Choroid plexus epithelial cell (primary cell): ENCODE results near the gene WNK2.
A peak's percentile ranks its signal among the peaks of the same experiment; 100 is the strongest.

Experiments
- DNase-seq: peaks from one replicate; pipeline ENCODE4 v3.0.0-alpha.2; 2010; ENCODE audit warnings: low read depth
- H3K4me3 ChIP-seq: 2 replicates; pipeline ENCODE4 v1.5.1; 2011; ENCODE audit warnings: low read depth, mild to moderate bottlenecking, control low read depth, low read length, moderate library complexity
- CTCF ChIP-seq: conservative IDR thresholded peaks from 2 replicates; pipeline ENCODE4 v1.5.1; 2011; ENCODE audit warnings: low read depth, mild to moderate bottlenecking, control low read depth, inconsistent platforms, low read length, moderate library complexity

WNK2 gene

DNA sequence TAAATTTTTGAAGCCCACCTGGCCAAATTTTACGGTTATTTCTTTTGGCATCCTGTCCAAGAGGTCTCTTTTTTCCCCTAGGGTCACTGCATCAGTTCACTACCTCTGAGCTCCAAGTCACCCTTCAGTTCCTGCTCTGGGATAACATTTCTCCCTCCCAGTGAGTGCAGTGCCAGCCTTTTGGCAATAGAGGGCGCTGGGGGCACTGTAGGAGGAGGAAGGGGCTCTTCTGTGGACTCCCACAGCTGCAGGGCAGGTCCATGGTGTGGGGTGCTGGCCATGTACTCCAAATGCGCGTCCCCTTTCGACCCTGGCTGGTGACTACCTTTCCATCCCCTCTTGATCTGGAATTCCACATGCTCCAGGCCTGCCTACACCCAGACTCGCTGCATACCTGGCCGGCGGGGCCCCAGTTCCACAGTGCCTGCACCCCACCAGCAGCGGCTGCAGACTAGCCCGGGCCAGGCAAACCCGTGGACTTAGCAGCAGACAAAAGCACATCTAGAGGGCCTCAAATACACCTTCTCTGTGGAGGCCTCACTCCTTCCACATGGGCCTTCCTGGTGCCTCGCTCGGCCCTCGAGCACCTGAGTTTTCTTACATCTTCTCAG is 29.5 kb upstream of the WNK2 start:
- DNase-seq = peak; percentile 40
- peak; percentile 78 for TF ChIP-seq CTCF
- H3K4me3 ChIP-seq = no peak overlapping the region

DNA sequence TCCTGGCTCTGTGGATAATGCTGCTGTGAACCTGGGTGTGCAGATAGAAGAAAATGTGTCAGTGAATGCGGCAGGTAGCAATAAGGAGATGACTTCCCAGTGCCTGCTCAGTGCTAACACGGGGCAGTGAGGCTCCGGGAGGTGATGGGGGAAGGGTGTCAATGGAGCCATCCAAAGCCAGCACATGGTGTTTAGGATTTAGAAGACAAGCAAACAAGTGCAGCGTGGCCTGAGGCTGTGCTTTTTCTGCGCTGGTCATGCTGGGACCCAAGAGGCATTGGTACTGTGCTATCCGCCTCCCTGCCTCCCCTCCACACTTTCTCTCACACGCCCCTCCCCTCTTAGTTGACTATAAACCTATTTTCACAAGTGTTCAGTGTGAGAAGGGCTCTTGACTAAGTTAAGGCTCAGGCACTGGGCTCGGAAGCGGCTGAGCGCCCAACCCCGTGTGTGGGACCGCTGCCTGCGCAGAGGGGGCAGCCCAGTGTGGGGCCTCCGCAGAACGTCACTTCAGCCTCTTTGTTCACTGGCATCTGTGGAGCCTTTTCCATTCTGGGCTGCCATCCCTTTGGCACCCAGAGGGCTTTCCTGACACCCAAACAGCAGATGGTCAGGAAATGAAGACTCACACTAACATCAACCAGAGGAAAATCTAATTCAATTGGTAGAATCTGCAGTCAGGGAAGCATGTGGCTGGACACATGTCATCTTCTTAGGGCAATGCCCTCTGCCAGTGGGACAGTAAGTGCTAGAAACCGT is 28.0 kb upstream of the WNK2 start:
- no peak for TF ChIP-seq CTCF
- H3K4me3 ChIP-seq = no peak overlapping the region
- DNase-seq = no peak

DNA sequence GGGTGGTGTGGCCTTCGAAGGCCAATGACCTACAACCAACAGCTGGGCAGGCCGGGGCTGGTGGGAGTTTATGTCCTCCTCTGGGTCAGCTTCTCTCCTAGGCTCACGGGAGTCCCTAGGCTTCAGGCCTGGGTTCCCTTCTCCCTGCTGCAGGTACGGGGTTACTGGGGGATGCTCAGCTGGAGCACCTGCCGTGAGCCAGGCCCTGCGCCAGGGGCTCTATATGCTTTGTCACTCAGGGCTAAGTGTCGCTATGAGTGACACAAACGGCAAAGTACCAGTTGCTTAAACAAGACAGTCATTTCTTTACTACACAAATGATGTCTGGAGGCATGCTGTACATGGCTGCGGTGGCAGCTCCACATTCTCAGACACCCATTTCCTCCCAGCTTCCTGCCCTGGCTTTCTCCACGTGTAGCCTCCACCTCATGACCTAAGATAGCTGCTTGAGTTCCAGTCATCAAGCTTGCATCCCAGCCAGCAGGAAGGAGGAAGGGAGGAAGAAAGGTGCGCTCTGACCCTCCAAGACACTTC is 27.4 kb upstream of the WNK2 start:
- no peak overlapping the region for H3K4me3 ChIP-seq
- no peak for DNase-seq
- TF ChIP-seq CTCF = no peak

GRCh38 chr9:93159601-93160471 is 24.1 kb upstream of the WNK2 start:
- TF ChIP-seq CTCF = peak; percentile 97
- peak; percentile 87 for DNase-seq

DNA sequence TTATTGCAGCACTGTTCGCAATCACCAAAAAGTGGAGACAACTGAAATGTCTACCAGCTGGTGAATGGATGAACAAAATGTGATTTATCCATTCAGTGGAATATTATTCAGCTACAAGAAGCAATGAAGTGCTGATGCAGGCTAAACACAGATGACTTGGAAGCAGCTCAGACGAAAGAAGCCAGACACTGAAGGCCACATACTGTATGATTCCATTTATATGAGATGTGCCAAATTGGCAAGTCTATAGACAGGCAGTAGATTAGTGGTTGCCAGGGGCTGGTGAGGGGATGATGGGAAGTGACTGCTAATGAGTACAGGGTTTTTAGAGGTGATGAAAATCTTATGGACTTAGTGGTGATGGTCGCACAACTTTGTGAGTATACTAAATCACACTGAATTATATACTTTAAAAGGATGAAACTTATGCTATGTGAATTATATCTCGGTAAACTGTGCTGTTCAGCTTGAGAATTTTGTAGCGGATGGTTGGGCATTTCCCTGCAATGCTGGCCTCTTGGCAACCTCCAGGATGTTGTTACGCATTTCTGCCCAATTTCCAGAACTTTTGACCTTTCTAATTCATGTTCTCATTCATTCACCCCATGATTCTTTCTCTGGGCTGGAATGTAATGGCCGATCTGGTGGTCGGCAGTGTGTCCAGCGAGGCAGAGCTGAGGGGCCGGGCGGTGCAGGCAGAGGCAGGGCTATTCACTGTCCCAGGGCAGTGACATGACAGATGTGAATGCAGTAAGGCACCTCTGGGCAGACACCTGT is 22.0 kb upstream of the WNK2 start:
- no peak overlapping the region for H3K4me3 ChIP-seq
- DNase-seq = no peak
- no peak for TF ChIP-seq CTCF

More at GRCh38 chr9:93159601-93160471, 24.1 kb upstream of the WNK2 start:
- H3K4me3 ChIP-seq = no peak overlapping the region

DNA sequence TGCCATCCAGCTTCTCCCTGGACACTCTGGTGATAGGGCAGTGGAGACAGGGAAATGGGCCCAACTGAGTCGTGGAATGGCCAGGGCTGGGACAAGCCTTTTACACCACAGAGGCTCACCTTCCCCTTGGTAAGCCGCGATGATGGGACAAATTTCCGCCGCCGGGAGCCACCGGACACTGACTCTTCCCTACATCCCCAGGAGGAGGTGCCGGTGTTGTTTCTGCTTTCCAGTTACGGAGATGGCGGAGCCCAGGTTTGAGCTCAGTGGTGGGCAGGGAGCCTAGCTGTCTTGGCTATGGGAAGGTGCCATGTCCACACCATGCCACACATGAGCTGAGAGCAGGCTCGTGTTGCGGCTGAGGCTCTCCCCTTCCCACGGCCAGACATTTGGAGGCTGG is 19.9 kb upstream of the WNK2 start:
- DNase-seq = no peak
- TF ChIP-seq CTCF = no peak
- no peak overlapping the region for H3K4me3 ChIP-seq
